GM21576 (cell line): ENCODE results near the gene MYRIP.
"Not testable (repeated sequence)": the region's sequence is repeated elsewhere in the genome, so short reads cannot be mapped to it uniquely, and the experiment has no call there.

Experiments used
- ATAC-seq: cut with Tn5 transposase; IDR thresholded peaks from one replicate; pipeline ENCODE4 v1.9.1; 2021; ENCODE audit warnings: mild to moderate bottlenecking, moderate library complexity; ENCODE audit not compliant: unreplicated experiment

The MYRIP gene

DNA sequence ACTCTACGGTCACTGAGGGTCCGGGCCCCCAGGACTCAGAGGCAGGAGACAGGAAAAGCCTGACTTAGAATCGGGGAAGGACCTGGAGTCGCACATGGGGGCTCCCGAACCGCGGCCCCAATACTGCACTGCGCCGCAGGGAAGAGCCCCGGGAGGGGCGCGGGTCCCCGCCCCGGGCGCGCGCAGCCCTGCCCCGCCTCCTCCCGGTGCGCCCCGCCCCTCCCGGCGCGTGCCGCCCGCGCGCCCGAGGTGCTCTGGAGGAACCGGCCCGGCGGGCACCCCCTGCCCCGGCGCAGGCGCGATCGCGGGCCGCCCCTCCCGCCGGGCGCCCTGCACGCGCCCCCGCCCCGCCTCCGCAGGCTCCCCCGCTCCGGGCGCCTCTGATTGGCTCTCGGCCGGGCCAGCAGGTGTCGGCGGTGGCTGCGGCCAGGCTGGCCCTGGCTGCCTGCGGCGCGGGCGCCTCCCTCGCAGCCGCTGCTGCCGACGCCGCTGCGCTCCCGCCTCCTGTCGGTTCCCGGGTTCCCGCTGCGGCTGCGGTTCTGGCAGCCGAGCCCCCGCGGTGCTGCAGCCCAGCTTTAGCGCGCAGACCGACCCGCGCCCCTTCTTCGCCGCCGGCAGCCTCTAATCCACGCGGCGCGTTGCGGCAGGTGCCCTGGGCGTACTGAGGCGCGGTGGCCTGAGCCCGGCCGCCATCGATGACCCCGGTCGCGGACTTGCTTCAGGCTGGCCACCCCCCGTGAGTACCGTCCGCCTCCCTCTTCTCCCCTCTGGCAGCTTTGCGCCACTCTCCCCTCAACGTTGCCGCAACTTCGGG lies at the start of gene MYRIP:
Gene MYRIP, plus strand, starts transcription at position 429 of the 814 bp plus-strand sequence. CDS start 91,208 bp downstream, outside the sequence.
- peak; percentile 77 for ATAC-seq

DNA sequence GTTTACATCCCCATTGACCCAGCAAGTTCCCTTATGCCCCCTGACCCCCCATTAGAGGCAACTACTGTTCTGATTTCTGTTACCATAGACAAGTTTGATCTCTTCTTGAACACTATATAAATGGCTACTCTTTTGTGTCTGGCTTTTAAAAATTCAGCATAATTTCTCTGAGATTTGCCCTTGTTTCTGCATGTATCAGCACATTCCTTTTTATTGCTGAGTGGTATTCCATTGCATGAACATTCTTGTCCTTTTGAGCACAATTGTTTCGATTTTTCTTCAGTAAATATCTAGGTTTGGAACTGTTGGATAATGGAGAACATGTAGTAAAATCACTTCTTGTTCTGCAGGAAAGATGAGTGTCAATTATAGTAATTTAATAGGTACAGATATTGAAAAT lies 49.1 kb upstream of the MYRIP start:
- no peak for ATAC-seq

DNA sequence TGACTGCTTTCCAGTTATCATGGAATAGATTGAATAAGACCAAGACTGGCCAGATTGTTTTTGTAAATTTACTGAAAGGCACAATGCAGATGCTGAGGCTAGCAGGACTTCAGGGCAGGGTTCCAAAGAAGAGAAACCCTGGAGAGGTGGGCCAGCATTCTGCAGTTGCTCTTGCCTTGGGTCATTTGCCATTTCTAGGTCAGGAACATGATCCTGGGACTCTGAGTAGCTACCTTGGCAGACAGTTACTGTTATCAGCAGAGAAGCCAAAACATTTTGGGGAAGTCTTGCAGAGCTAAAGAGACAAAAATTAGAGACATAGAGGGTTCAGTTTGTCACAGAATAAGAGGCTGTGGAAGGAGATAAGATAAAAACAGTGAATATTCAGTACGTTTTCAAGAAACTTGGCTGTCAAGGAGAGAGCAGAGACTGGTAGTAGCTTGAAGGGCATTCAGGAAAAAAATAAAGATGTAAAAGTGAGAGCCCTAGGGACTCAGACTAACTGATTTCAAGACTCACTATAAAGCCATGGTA lies 46.8 kb upstream of the MYRIP start:
- no peak for ATAC-seq

DNA sequence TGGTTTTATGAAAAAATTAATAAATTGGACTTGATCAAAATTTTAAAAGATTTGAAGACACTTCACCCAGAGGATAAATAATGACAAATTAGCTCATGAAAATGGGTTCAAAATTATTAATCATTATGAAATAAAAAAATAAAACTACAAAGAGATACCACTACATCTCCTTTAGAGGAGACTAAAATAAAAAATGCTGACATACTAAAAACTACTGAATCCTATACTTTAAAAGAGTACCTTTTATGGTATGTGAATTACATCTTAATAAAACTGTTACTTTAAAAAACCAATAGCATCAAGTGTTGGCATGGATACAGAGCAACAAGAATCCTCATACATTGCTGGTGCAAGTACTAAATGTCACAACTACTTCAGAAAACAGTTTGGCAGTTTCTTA lies 46.0 kb upstream of the MYRIP start:
- no peak for ATAC-seq

DNA sequence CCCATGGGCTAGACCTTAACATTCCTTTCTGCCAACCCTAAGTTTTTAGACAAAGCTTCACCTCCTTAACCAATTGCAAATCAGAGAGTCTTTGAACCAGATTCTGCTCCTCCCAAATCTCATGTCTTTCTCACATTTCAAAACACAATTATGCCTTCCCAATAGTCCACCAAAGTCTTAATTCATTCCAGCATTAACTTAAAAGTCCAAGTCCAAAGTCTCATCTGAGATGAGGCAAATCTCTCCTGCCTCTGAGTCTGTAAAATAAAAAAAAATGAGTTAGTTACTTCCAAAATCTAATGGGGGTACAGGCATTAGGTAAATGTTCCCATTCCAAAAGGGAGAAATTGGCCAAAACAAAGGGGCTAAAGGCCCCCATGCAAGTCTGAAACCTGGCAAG lies 43.8 kb upstream of the MYRIP start:
- ATAC-seq = no peak

DNA sequence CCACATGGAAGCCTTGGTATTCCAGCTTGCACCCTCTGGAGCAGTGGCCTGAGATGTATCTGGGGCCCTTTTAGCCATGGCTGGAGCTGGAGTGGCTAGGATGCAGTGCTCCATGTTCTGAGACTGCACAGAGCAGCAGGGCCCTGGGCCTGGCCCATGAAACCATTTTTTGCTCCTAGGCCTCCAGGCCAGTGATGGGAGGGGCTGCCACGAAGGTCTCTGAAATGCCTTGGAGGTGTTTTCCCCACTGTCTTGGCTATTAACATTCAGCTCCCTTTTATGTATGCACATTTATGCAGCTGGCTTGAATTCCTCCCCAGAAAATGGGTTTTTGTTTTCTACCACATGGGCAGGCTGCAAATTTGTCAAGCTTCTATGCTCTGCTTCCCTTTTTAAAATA lies 43.0 kb upstream of the MYRIP start:
- no peak for ATAC-seq

DNA sequence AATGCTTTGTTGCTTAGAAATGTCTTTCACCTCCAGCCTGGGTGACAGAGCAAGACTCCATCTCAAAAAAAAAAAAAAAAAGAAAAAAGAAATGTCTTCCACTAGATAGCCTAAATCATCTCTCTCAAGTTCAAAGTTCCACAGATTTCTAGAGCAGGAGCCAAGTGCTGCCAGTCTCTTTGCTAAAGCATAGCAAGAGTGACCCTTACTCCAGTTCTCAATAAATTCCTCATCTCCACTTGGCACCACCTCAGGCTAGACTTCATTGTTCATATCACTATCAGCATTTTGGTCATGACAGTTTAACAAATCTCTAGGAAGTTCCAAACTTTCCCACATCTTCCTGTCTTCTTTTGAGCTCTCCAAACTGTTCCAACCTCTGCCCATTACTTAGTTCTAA lies 42.5 kb upstream of the MYRIP start:
- not testable (repeated sequence) for ATAC-seq

DNA sequence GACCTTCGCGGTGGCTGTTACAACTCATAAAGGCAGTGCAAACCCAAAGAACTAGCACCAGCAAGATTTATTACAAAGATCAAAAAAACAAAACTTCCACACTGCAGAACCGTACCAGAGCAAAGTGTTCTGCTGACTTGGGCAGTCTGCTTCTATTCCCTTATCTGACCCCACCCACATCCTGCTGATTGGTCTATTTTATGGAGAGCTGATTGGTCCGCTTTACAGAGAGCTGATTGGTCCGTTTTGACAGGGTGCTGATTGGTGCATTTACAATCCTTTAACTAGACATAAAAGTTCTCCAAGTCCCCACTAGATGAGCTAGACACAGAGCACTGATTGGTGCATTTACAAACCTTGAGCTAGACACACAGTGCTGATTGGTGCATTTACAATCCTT lies 31.2 kb upstream of the MYRIP start:
- ATAC-seq = not testable (repeated sequence)

DNA sequence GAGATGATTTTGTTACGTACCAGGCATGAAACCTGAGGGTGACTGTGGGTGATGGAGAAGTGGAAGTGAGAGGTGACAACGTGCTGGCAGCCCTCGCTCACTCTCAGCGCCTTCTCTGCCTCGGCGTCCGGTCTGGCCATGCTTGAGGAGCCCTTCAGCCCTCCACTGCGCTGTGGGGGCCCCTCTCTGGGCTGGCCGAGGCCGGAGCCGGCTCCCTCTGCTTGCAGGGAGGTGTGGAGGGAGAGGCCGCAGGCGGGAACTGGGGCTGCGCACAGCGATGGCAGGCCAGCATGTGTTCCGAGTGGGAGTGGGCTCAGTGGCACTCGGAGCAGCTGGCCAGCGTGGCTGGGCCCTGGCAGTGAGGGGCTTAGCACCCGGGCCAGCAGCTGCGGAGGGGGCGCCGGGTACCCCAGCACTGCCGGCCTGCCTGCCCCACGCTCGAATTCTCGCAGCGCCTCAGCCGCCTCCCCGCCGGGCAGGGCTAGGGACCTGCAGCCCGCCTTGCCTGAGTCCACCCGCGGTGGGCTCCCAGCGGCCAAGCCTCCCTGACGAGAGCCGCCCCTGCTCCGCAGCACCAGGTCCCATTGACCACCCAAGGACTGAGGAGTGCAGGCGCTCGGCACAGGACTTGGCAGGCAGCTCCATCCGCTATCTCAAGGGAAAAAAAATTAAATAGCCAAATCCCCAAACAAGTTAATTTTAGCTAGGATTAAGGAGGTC lies 29.7 kb upstream of the MYRIP start:
- no peak for ATAC-seq

DNA sequence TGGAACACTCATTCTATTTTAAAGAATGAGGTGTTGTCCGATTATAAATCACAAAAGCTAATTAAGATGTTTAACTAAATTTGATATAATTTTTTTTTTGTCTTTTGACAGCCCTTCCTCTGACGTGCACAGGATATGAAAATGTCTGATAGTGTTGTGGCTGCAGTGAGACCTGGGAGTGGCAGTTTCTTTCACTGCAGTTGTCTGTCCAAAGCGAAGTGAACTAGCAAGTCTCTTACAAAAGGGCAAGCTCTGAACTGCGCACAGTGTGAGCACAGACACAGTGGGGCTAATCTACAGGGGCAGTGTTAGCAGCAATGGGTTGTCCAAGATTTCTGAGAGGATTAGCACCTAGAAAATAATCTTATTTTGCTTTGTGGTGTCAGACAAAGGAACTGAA lies 29.1 kb upstream of the MYRIP start:
- no peak for ATAC-seq

DNA sequence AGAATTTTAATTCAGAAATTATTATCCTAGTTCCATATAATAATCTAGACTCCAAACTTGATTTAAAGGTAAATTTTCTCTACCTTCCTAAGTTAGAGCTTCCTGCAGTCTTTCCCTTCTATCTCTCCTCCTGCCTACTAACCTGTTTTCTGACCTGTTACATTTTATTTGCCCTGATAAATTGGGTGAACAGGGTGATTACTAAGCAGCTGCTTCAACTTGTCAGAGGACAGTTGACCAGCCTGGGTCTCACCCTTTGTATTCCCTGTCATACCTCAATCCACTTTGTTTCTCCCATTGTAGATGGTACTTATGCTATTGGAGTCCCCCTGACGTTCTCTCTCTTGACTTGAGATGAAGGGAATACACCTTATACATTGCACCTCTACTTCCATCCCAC lies 28.4 kb upstream of the MYRIP start:
- no peak for ATAC-seq

DNA sequence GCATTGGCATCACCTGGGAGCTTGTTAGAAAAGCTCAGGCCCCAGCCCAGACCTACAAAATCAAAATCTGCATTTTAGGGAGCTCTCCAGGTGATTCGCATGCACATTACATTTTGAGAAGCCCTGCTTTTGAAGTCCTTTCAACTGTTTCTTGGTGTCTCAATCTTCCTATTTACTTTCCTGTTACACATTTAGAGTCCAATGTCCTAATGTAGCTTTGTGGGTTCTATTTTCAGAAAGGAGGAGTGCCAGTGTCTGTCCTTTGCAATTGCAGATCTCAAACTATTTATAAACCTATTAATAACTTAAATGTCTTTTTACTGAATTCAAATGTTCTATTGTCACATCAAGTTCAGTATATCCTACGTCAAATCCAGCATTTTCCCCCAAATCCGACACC lies 27.8 kb upstream of the MYRIP start:
- ATAC-seq = no peak

DNA sequence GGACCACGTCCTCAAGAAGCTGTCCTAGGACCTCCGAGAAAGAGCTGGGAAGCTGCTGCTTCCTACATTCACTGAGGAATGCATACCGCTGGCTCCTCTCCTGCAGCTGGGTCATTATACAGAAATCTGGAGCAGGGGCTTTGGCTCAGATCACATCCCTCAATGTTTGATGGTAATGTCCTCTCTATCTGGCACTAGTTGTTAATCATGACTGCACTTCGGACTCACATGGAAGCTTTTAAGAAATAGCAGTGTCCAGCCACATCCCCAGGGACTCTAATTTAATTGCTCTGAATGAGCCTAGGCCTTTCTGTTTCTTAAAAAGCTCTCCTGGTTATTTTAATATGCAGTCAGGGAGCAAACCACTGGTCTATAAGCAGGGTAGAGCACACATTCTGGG lies 25.7 kb upstream of the MYRIP start:
- ATAC-seq = no peak

DNA sequence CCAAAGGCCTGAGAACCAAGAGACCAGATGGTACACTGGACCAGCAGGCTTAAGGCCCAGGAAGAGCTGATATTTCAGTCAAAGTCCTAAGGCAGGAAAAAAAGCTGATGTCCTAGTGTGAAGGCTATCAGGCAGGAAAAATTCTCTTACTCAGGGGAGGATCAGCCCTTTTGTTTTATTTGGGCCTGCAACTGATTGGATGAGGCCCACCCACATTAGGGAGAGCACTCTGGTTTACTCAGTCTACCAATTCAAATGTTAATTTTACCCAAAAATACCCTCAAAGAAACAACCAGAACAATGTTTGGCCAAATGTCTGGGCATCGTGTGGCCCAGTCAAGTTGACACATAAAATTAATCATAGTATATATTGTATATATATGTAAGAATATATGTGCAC lies 24.5 kb upstream of the MYRIP start:
- ATAC-seq = no peak

DNA sequence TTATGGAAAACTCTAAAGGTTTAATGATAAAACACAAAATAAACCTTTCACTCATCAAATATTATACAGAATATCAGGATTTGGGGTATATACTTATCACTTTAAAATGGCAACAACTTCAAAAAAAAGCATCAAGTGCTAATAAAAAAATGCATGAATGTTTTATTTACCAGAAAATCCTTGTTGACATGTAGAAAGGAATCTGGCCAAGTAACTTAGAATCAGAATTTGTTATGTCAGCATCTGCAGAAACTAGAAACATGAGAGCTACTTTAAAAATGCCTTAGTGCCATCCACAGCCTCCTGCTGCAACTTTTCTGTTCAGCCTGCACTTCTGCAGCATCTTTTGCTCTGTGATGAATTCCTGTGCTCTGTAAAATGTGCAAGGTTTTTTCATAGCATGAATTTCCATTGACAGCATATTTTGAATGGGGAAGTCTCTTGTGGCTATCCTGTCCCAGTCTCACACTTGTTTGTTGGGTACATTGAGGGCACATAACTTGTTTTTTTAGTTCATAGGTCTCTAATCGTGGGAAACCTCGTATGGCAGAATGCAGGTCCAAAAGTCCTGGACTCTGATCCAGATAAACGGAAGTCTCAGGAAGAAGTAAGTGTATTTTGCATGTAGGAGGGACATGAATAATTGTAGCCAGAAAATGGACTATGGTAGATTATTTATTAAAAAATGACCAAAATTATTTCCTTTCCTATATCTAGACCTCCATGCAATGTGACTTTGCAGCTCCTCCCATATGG lies 21.1 kb upstream of the MYRIP start:
- no peak for ATAC-seq

DNA sequence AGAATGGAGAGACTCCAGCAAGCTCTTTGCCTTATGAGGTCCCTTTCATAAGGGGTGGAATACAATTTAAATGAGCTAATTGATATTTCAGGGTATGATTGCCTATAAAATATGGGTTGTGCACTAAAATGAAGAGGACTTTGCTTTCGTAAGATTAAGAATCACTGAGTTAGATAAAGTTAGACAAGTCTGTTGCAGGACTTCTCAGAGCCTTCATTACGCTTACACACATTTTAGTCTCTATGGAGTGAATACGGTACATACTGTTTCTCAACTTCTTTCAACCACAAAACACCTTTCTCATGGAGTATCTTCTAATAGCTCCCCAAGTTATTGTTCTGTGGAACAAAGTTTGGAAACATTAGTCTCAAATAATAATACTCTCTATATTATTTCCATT lies 17.8 kb upstream of the MYRIP start:
- no peak for ATAC-seq

DNA sequence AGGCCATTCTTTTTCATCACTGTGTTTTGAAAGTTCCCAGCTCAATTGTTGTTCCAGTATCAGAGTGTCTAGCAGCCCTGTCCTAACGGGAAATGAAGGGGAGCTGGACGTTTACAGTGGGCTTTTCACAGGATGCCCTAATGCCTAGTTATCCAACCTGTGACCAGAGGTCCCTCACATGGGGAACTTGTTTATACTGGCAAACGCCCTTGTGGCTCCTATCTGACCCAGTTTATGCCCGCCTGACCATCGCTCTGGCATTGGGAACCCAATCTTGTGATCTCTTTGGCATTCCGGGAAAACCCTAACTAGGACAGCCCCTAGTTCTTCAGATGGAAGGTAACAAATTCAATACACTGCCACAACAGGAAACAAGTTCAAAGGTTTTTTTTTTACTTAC lies 14.5 kb upstream of the MYRIP start:
- no peak for ATAC-seq

DNA sequence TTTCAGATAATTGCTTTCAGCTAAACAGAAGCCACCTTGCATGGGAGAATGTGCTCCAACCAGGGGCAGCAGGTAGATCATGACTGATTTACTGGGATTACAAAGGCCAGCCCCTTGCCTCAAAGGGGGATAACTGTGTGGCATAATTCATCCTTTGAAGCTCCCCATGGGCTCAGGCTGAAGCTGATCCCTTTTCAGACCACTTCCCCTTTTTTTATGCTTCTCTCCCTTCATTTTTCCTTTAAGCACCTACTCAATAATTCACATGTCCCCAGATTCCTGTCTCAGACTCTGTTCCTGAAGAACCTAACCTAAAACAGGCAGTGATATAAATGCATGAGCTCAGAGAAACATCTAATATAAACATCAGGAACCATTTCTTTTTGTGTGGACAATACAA lies 8.2 kb upstream of the MYRIP start:
- ATAC-seq = no peak

DNA sequence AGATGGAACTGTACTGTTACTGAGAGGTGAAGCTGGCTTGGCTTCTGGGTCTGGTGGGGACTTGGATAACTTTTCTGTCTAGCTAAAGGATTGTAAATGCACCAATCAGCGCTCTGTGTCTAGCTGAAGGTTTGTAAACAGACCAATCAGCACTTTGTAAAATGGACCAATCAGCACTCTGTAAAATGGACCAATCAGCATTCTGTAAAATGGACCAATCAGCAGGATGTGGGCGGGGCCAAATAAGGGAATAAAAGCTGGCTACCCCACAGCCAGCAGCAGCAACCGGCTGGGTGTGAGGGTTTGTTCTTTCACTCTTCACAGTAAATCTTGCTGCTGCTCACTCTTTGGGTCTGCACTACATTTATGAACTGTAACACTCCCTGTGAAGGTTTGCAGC lies 6.9 kb upstream of the MYRIP start:
- ATAC-seq = not testable (repeated sequence)

DNA sequence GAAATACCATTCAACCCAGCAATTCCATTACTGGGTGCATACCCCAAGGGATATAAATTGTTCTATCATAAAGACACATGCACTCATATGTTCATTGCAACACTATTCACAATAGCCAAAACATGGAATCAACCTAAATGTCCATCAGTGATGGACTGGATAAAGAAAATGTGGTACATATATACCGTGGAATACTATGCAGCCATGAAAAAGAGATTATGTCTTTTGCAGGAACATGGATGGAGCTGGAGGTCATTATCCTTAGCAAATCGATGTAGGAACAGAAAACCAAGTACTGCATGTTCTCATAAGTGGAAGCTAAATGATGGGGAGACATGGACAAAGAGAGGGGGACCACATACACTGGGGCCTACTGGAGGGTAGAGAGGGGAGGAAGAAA lies 5.5 kb upstream of the MYRIP start:
- no peak for ATAC-seq

DNA sequence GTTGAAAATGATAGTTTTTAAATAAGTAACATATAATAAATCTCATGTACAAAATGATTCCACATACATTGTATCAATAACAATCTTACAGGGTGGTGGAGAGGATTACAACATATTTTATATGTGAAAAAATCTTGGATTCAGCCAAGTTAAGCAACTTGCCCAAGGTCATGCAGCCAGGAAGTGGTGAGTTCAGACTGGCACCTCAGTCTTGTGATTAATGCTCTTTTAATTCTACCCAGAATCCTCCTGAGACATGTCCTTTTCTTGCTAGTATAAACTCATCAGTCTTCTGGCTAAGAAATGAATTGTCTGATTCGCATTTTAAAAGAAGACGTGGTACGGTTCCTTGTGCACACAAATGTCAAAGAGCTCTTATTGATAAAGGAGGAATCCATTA lies 4.5 kb upstream of the MYRIP start:
- no peak for ATAC-seq
